Upper lobe of right lung (tissue), 1 donor: ENCODE results near the gene ABCD3. TPM values are rescaled to one million over a fixed set of nuclear protein-coding genes. Genes with fewer than 3 reads are reported as not detected.

Source experiments
- ATAC-seq: fragments of 200-7000 bp; cut with Tn5 transposase; one replicate; pipeline ENCODE4 v1.9.1; 2020; ENCODE audit warnings: mild to moderate bottlenecking, moderate library complexity
- DNase-seq: peaks from one replicate; pipeline ENCODE4 v3.0.0-alpha.2; 2020
- H3K27ac ChIP-seq: fragments of 200-600 bp; one replicate; pipeline ENCODE4 v1.8.0; 2022
- H3K27me3 ChIP-seq: fragments of 200-600 bp; one replicate; pipeline ENCODE4 v1.8.0; 2022; ENCODE audit warnings: mild to moderate bottlenecking
- H3K36me3 ChIP-seq: fragments of 200-600 bp; one replicate; pipeline ENCODE4 v1.8.0; 2022
- H3K4me1 ChIP-seq: fragments of 200-600 bp; one replicate; pipeline ENCODE4 v1.8.0; 2022
- H3K4me3 ChIP-seq: fragments of 200-600 bp; one replicate; pipeline ENCODE4 v1.8.0; 2022; ENCODE audit warnings: mild to moderate bottlenecking
- H3K9me3 ChIP-seq: fragments of 200-600 bp; one replicate; pipeline ENCODE4 v1.8.0; 2022
- CTCF ChIP-seq: fragments of 200-600 bp; IDR thresholded peaks from one replicate; pipeline ENCODE4 v1.8.0; 2022; ENCODE audit warnings: antibody characterized with exemption
- intact Hi-C: fragments of 100-400 bp; cut with DNase I; formaldehyde crosslinking; loops from one replicate; pipeline ENCODE4 v1.11.0; 2022
- total RNA-seq: library from RNA; stranded (reverse); fragmentation: NEBNext Ultra II Directional; extraction: Animal tissue kit (Norgen Biotek cat#: 25700); gene quantifications from one replicate; pipeline ENCODE4 v1.2.1, GENCODE V29; 2021
- donor health status: DM: no; HTN: yes; CAD: no; lungs with severe emphysema.

ABCD3 gene
- total RNA-seq, 1 donor from 2014 or later: 50.9 TPM

- intact Hi-C loops: no loop called here
- ATAC-seq: no peak
- TF ChIP-seq CTCF: no peak
- DNase-seq: no peak
- no peaks in the 10 kb centered on the region for H3K9me3 ChIP-seq
- no peak overlapping the region for H3K27ac ChIP-seq
- no peaks in the 10 kb centered on the region for H3K27me3 ChIP-seq
- H3K4me1 ChIP-seq: no peaks in the 10 kb centered on the region
- peaks cover 3% of the 10 kb centered on the region for H3K36me3 ChIP-seq
- H3K4me3 ChIP-seq: no peak overlapping the region
Observed at GRCh38 chr1:94456736-94457135, 38.5 kb downstream of the ABCD3 start.

GRCh38 chr1:94462606-94463005 is 44.4 kb downstream of the ABCD3 start:
- H3K36me3 ChIP-seq: peaks cover 24% of the 10 kb centered on the region

GRCh38 chr1:94463056-94463764 is 45.0 kb downstream of the ABCD3 start:
- ATAC-seq: peak; percentile 62
- H3K27me3 ChIP-seq: no peaks in the 10 kb centered on the region
- no peak overlapping the region for H3K27ac ChIP-seq
- no peak for DNase-seq
- no peaks in the 10 kb centered on the region for H3K9me3 ChIP-seq
- TF ChIP-seq CTCF: no peak
- peaks cover 28% of the 10 kb centered on the region for H3K36me3 ChIP-seq
- intact Hi-C loops: no loop called here
- peaks cover 10% of the 10 kb centered on the region for H3K4me1 ChIP-seq
- H3K4me3 ChIP-seq: no peak overlapping the region

More at GRCh38 chr1:94462606-94463005, 44.4 kb downstream of the ABCD3 start:
- Histone ChIP-seq H3K4me1 (peaks cover 10% of the 10 kb centered on the region), H3K27me3 (no peaks in the 10 kb centered on the region), H3K4me3 (no peak overlapping the region), H3K9me3 (no peaks in the 10 kb centered on the region), H3K27ac (no peak overlapping the region)
- TF ChIP-seq CTCF: no peak
- DNase-seq: no peak
- ATAC-seq: peak; percentile 57
- intact Hi-C loops: no loop called here

- no peak for DNase-seq
- Histone ChIP-seq H3K9me3 (no peaks in the 10 kb centered on the region), H3K36me3 (peaks cover 29% of the 10 kb centered on the region), H3K4me1 (peaks cover 10% of the 10 kb centered on the region), H3K27ac (no peak overlapping the region), H3K4me3 (no peak overlapping the region), H3K27me3 (no peaks in the 10 kb centered on the region)
- peak; percentile 95 for ATAC-seq
- TF ChIP-seq CTCF: peak; percentile 48
- intact Hi-C loops: no loop called here
Observed at GRCh38 chr1:94463765-94464330, 45.7 kb downstream of the ABCD3 start.

- intact Hi-C loops: no loop called here
- no peaks in the 10 kb centered on the region for H3K4me1 ChIP-seq
Observed at GRCh38 chr1:94468708-94469107, 50.5 kb downstream of the ABCD3 start.

More at GRCh38 chr1:94468708-94469107, 50.5 kb downstream of the ABCD3 start:
- Histone ChIP-seq H3K36me3 (peaks cover 26% of the 10 kb centered on the region), H3K27ac (no peak overlapping the region), H3K27me3 (no peaks in the 10 kb centered on the region), H3K9me3 (no peaks in the 10 kb centered on the region), H3K4me3 (no peak overlapping the region)
- no peak for TF ChIP-seq CTCF
- DNase-seq: no peak
- ATAC-seq: no peak
